VCaP (cell line): ENCODE measurements around the gene ATXN7L1.

Experiments
- H3K27ac ChIP-seq: fragments of 450-650 bp; 2 replicates; pipeline ENCODE4 v1.5.1; 2017
- TF ChIP-seq, protein P1 (sequence below): fragments of 450-650 bp; conservative IDR thresholded peaks from 2 replicates; pipeline ENCODE4 v1.5.1; 2017; ENCODE audit warnings: mild to moderate bottlenecking, moderate library complexity

Gene ATXN7L1

DNA sequence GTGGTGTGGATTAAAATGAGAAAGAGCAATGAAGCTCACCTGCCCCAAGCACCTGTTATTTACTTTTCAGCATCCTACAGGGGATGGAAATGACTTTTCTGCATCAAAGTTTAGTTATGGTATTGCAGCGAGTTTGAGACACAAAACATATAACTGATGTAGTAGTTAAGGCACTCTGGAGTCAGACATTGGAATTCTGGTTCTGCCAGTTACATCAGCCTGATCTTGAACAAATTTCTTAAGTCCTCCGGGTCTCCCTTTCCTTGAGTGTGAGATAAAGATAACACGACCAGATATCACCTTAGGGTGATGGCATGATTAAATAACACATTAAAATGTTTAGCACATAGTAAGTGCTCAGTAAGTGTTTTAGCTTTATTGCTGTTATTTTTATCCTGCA is 97.4 kb downstream of the ATXN7L1 start:
- TF ChIP-seq, protein P1, sequence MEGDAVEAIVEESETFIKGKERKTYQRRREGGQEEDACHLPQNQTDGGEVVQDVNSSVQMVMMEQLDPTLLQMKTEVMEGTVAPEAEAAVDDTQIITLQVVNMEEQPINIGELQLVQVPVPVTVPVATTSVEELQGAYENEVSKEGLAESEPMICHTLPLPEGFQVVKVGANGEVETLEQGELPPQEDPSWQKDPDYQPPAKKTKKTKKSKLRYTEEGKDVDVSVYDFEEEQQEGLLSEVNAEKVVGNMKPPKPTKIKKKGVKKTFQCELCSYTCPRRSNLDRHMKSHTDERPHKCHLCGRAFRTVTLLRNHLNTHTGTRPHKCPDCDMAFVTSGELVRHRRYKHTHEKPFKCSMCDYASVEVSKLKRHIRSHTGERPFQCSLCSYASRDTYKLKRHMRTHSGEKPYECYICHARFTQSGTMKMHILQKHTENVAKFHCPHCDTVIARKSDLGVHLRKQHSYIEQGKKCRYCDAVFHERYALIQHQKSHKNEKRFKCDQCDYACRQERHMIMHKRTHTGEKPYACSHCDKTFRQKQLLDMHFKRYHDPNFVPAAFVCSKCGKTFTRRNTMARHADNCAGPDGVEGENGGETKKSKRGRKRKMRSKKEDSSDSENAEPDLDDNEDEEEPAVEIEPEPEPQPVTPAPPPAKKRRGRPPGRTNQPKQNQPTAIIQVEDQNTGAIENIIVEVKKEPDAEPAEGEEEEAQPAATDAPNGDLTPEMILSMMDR, result no peak
- no peak overlapping the region for H3K27ac ChIP-seq

DNA sequence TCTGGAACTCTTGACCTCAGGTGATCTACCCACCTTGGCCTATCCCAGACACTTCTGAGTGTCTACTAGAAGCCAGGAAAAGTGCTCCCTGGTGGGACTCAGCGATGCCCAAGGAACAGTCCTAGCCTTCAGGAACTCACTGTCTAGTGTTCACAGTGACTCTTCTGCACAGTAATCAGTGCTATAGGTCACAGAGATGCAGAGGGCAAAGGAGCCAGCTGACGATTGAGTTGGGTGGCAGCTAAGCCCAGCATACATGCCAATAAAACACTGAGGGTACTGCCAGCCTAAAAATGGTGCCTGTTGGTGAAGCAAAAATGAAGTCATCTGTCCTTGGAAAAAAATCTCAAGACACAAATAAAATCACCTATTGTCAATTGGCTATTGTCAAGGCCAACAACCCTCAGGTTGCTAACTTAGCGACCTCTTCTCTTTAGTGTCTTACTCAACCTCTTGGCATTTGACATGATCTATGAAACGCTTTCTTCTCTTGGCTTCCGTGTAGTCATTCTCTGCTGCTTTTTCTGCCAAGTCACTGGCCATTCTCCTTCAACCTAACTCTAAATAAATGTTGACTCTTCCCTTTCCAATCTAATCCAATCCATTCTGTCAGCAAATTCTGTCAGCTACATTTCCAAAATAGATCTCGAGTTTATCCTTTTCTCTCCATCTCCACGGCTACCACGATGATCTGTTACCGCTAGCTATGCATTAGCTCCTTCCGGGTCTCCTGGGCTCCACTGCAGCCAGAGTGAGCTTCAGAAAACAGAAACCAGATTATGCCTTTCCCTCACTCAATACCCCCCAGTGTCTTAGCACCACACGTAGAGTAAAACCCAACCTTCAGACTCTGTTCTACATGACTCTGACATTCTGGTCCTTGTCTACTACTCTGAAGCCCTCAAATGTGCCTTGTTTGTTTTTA is 99.2 kb downstream of the ATXN7L1 start:
- no peak overlapping the region for H3K27ac ChIP-seq
- TF ChIP-seq, protein P1, result no peak

DNA sequence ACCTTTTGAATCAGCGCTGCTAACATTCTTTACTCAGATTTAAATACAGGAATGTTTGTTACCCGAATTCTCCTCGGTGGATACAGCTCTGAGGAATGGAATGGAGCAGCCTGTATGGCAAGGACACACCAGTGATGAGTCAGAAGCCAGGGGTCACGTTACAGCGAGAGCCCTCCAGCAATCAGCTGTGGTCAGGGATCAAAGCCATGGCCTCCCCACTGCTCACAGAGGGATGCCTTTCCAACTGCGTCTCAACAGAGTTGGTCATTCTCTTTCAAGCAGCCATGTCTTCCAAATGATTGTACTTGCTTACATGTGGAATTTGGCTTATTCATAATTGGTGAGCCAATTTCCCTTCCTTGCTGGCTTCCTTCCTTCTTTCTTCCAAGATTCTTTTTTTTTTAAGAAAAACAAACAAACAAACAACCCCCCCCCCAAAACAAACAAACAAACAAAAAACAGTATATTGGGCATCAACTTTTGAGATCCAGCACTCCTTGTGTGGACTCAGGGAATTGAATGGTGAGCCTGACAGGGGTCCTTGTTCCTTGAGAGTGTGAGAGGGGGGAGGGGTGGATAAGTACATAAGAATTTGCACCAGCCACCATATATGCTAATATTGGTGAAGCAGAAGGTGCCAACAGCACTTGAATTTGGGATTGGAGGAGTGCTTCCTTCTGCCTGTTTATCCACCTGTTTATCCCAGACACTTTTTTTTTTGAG is 100.2 kb downstream of the ATXN7L1 start:
- no peak overlapping the region for H3K27ac ChIP-seq
- TF ChIP-seq, protein P1, result no peak

DNA sequence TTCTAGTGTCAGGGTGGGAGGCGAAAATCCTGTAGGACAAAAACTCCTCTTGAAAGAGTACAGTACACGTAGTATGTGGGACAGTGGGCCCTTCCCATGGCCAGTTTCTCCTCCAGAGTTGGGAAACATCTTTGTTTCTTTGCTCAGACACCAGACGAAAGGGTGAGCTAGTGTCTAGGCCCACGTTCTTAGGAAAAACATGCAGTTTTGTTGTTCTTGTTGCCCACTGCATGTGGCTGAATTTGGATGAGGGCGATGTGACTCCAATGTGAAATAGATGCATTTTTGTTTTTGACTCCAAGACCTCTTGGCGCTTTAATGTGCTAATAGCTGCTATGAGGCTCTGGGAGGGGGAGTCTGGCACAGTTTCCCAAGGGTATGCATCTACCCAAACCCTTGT is 100.8 kb downstream of the ATXN7L1 start:
- TF ChIP-seq, protein P1, result no peak
- H3K27ac ChIP-seq, result no peak overlapping the region

DNA sequence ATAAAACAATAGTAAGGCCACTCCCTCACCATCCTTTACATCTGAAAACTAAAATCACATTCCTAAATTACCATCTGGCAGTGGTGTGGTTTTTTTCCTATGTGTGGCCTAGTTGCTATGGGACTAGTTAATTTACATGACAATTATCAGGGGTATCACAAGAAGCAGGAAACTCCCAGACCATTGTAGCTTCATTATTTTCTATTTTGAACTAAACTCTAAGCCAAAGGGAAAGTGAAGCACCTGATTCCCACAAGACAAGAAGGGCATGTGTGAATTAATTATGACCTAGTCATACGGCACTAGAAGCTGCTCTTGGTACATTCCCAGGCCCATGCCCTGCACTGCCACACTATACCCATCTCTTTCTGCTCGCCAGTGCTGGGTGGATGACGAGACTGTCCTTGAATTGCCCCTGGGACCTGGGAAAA is 103.4 kb downstream of the ATXN7L1 start:
- TF ChIP-seq, protein P1, result no peak
- H3K27ac ChIP-seq, result no peak overlapping the region

DNA sequence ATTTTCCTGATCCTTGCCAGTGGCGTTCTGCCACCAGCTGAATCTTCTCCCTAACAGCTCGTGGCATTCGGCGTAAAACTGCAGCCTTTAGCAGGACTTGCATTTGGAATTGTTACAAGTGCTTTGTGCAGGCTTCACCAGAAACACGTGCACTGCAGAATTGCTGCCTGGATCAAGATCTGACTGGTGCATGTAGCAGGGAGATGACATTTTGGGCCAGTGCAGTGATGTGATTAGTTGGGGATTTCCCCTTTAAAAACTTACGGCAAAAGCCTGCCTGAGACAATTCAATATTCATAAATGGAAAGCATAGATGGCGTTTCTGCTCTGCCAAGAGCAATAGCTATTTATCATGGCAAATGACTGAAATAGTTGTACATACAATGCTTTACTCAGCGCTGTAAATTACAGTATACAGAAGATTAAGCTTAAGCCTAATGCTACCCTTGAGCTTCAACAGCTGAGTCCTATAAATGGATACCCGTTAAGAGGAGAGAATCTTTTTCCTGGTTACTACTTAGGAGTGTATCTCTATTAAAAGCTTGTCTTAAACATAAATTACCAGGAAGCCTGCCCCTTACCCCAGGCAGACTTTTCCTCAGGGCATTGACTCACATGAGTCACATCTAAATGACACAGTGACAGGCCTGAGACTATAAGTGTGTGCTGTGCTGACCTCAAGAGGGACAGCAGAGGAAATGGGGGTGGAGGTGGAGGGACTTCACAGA is 106.3 kb downstream of the ATXN7L1 start:
- TF ChIP-seq, protein P1, result no peak
- no peak overlapping the region for H3K27ac ChIP-seq

DNA sequence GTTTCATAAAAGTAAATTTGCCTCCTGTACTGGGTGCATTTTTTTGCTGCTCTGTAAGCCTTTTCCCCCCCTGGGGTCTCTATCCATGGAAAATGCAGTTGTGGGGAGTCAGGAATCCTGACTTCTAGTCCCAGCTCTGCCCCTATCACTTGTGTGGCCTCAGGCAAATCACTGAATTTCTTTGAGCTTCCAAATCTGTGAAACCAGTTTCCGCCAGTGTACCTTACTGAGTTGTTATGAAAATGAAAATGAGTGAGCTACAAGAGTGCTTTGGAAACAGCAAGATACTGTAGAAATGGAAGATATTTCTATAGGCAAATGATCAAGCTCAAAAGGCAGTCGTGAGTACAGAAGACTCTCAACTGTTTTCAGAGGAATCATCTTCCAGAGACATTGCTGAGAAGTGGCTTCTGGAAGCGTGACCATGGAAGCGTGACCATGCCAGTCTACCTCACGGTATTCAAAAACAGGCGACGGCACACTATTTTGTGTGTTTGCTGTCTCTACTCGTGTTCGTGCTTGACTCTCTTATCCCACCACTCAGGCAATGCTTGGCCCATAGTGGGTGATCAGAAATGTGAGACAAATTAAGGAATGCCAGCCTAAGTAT is 107.4 kb downstream of the ATXN7L1 start:
- H3K27ac ChIP-seq, result no peak overlapping the region

More for the DNA sequence above, 107.4 kb downstream of the ATXN7L1 start:
- TF ChIP-seq, protein P1, result no peak
